BE2C (cell line): ENCODE measurements around the gene SNRPF.

Source experiments
- DNase-seq: peaks from one replicate; pipeline ENCODE4 v3.0.0-alpha.2; 2020
- H3K27me3 ChIP-seq: fragments of 250-450 bp; sonication (Bioruptor Pico); 2 replicates; pipeline ENCODE4 v1.5.1; 2020; ENCODE audit warnings: mild to moderate bottlenecking
- H3K36me3 ChIP-seq: fragments of 250-450 bp; sonication (Bioruptor Pico); 2 replicates; pipeline ENCODE4 v1.5.1; 2020; ENCODE audit warnings: mild to moderate bottlenecking
- H3K4me1 ChIP-seq: fragments of 250-450 bp; sonication (Bioruptor Pico); 2 replicates; pipeline ENCODE4 v1.5.1; 2020
- H3K4me3 ChIP-seq: 2 replicates; pipeline ENCODE4 v1.5.1; 2011; ENCODE audit warnings: low read depth, low read length
- H3K9me3 ChIP-seq: fragments of 250-450 bp; sonication (Bioruptor Pico); 2 replicates; pipeline ENCODE4 v1.5.1; 2020
- CTCF ChIP-seq: IDR thresholded peaks from 2 replicates; pipeline ENCODE4 v1.5.1; 2012; ENCODE audit warnings: mild to moderate bottlenecking, low read depth, low read length

Gene SNRPF

GRCh38 chr12:95857156-95857555, 1.6 kb upstream of the SNRPF start:
- DNase-seq = no peak
- Histone ChIP-seq H3K4me3 (no peak overlapping the region), H3K4me1 (0 out of 2 replicates have a peak, but pooled peaks cover 2% of the 10 kb centered on the region), H3K9me3 (no peaks in the 10 kb centered on the region; the same call in 1 of the 2 replicates), H3K36me3 (peaks cover 18% of the 10 kb centered on the region), H3K27me3 (peaks cover 3% of the 10 kb centered on the region)
- TF ChIP-seq CTCF = no peak

GRCh38 chr12:95857799-95858198, 953 bp upstream of the SNRPF start:
- no peak overlapping the region for H3K4me3 ChIP-seq
- DNase-seq = no peak
- H3K27me3 ChIP-seq = no peaks in the 10 kb centered on the region
- H3K36me3 ChIP-seq = peaks cover 25% of the 10 kb centered on the region
- H3K9me3 ChIP-seq = no peaks in the 10 kb centered on the region; the same call in 1 of the 2 replicates
- H3K4me1 ChIP-seq = 0 out of 2 replicates have a peak, but pooled peaks cover 2% of the 10 kb centered on the region
- no peak for TF ChIP-seq CTCF

GRCh38 chr12:95859344-95859816, 628 bp downstream of the SNRPF start:
- no peak for DNase-seq
- 0 out of 2 replicates have a peak, but pooled peaks cover 2% of the 10 kb centered on the region for H3K4me1 ChIP-seq
- H3K36me3 ChIP-seq = peaks cover 39% of the 10 kb centered on the region
- no peak for TF ChIP-seq CTCF
- H3K27me3 ChIP-seq = no peaks in the 10 kb centered on the region
- no peaks in the 10 kb centered on the region; the same call in 1 of the 2 replicates for H3K9me3 ChIP-seq
- peak overlapping the region; percentile 97 for H3K4me3 ChIP-seq

- Histone ChIP-seq H3K4me1 (0 out of 2 replicates have a peak, but pooled peaks cover 2% of the 10 kb centered on the region), H3K9me3 (no peaks in the 10 kb centered on the region; the same call in 1 of the 2 replicates), H3K4me3 (peak overlapping the region; percentile 97), H3K36me3 (peaks cover 47% of the 10 kb centered on the region), H3K27me3 (no peaks in the 10 kb centered on the region)
- no peak for DNase-seq
- TF ChIP-seq CTCF = no peak
Observed at GRCh38 chr12:95859947-95860850, 1.4 kb downstream of the SNRPF start.

DNA sequence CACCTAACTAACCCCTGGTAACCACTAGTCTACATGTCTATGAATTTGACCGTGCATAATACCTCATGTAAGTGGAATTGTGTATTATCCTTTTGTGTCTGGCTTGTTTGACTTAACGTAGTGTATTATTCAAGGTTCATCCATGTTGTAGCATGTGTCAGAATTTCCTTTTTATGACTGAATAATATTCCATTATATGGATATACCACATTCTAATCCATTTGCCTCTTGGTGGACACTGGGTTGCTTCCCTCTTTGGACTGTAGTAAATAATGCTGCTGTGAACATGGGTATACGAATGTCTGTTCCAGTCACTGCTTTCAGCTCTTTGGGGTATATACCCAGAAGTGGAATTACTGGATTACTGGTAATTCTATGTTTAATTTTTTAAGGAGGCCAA, 3.3 kb downstream of the SNRPF start:
- Histone ChIP-seq H3K27me3 (no peaks in the 10 kb centered on the region), H3K9me3 (no peaks in the 10 kb centered on the region; the same call in 1 of the 2 replicates), H3K4me3 (no peak overlapping the region), H3K4me1 (0 out of 2 replicates have a peak, but pooled peaks cover 2% of the 10 kb centered on the region), H3K36me3 (peaks cover 59% of the 10 kb centered on the region)
- no peak for TF ChIP-seq CTCF
- DNase-seq = no peak

DNA sequence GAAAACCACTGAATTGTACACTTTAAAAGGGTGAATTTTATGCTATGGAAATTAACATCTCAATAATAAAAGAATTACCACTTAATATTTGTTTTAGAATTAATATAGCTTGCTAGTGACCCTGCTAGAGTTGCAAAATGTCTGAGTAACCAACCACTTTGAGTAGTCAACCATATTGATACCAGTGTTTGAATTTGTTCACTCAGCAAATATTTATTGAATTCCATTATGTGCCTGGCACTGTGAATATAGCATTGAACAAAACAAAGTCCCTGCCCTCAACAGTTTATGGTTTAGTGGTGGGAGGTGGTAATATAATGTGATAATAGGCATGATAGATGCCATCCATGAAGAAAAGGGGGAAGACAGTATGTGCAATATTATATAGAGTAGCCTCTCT, 4.6 kb downstream of the SNRPF start:
- Histone ChIP-seq H3K36me3 (peaks cover 66% of the 10 kb centered on the region), H3K27me3 (no peaks in the 10 kb centered on the region), H3K9me3 (no peaks in the 10 kb centered on the region; the same call in 1 of the 2 replicates), H3K4me1 (0 out of 2 replicates have a peak, but pooled peaks cover 2% of the 10 kb centered on the region), H3K4me3 (no peak overlapping the region)
- TF ChIP-seq CTCF = no peak
- no peak for DNase-seq
